Esophagus muscularis mucosa (tissue), 4 donors: ENCODE data around the gene CHRNA3. TPM values are rescaled to one million over a fixed set of nuclear protein-coding genes. Genes with fewer than 3 reads are reported as not detected.
A peak's percentile ranks its signal among the peaks of the same experiment; 100 is the strongest.

Source experiments
- DNase-seq: peaks from one replicate; pipeline ENCODE4 v3.0.0-alpha.2; 2017; ENCODE audit errors: extremely low spot score
- H3K27ac ChIP-seq, 4 donors: fragments of 200-600 bp; sonication (generic); replicated peaks in 1 of 4; 1 replicate in 3 of 4; 2 replicates in 1 of 4; pipeline ENCODE4 v1.5.1; 2016 to 2019; ENCODE audit warnings: mild to moderate bottlenecking in 1 of 4
- H3K27me3 ChIP-seq, 4 donors: fragments of 200-600 bp; sonication (generic); one replicate each; pipeline versions ENCODE4 v1.5.1 to v1.6.0; 2016 to 2019
- H3K36me3 ChIP-seq, 4 donors: fragments of 200-600 bp; sonication (generic); one replicate each; pipeline ENCODE4 v1.5.1; 2016 to 2019
- H3K4me1 ChIP-seq, 4 donors: fragments of 200-600 bp; sonication (generic); one replicate each; pipeline ENCODE4 v1.5.1; 2016 to 2019
- H3K4me3 ChIP-seq, 4 donors: fragments of 200-600 bp; sonication (generic); 1 replicate in 2 of 4; 2 replicates in 2 of 4; pipeline ENCODE4 v1.5.1; 2016 to 2019; ENCODE audit warnings: mild to moderate bottlenecking in 4 of 4, moderate library complexity in 1 of 4
- H3K9me3 ChIP-seq, 4 donors: fragments of 200-600 bp; sonication (generic); 1 replicate in 3 of 4; 2 replicates in 1 of 4; pipeline ENCODE4 v1.5.1; 2016 to 2019
- CTCF ChIP-seq, 3 experiments: fragments of 200-600 bp in 2 of 3; fragments of 450-650 bp in 1 of 3; sonication (generic) in 2 of 3; IDR thresholded peaks; one replicate each; pipeline ENCODE4 v1.5.1; 2017 to 2019; ENCODE audit warnings: antibody characterized with exemption in 3 of 3, mild to moderate bottlenecking in 2 of 3, moderate library complexity in 1 of 3
- EP300 ChIP-seq: sonication (generic); formaldehyde crosslinking; IDR thresholded peaks from one replicate; pipeline ENCODE4 v1.6.1; 2017; ENCODE audit warnings: antibody characterized with exemption
- POLR2A ChIP-seq: fragments of 450-650 bp; IDR thresholded peaks from one replicate; pipeline ENCODE4 v1.6.1; 2017; ENCODE audit warnings: antibody characterized with exemption, moderate library complexity, mild to moderate bottlenecking, low read depth
- POLR2AphosphoS5 ChIP-seq, 2 donors: sonication (generic); formaldehyde crosslinking; IDR thresholded peaks; one replicate each; pipeline ENCODE4 v1.6.1; 2017; ENCODE audit warnings: antibody characterized with exemption in 2 of 2
- WGBS: methylation state at CpG from one replicate; pipeline ENCODE4 v1.1.5; 2018; 5-methylcytosine and 5-hydroxymethylcytosine counted together
- intact Hi-C: fragments of 100-400 bp; cut with DNase I; formaldehyde crosslinking; loops from one replicate; pipeline ENCODE4 v1.15.1; 2023
- total RNA-seq, 4 donors: library from RNA; depleted of rRNA; stranded (reverse); fragments of >200 nt; gene quantifications; one replicate each; pipeline versions ENCODE4 v1.1.0 to v1.2.1, GENCODE V29; 2016

CHRNA3 gene
- total RNA-seq, 4 donors from 2014 or later = 1.9 to 3.5 (median 3.1) TPM

GRCh38 chr15:78642331-78642730 lies 21.5 kb upstream of the CHRNA3 start:
- Histone ChIP-seq H3K36me3 (no peaks in the 10 kb centered on the region), H3K4me3 (no peak overlapping the region), H3K9me3 (no peaks in the 10 kb centered on the region), H3K27ac (no peak overlapping the region), H3K27me3 (peaks cover 0 to 23% (median 7%) of the 10 kb centered on the region in 4 donors), H3K4me1 (peaks cover 9 to 16% (median 14%) of the 10 kb centered on the region in 4 donors)
- no peak for TF ChIP-seq POLR2AphosphoS5 (IDR thresholded peaks at IDR 0.05)
- TF ChIP-seq EP300 = no peak
- TF ChIP-seq CTCF (IDR thresholded peaks at IDR 0.05) = no peak
- no peak for TF ChIP-seq POLR2A
- WGBS = 63% methylated on average over 5 of the region's 5 CpGs
- intact Hi-C loops = no loop called here
- no peak for DNase-seq

- peaks cover 9 to 16% (median 14%) of the 10 kb centered on the region in 4 donors for H3K4me1 ChIP-seq
- H3K9me3 ChIP-seq = no peaks in the 10 kb centered on the region
- WGBS = 82% methylated on average over 11 of the region's 11 CpGs
- H3K27me3 ChIP-seq = peaks cover 0 to 23% (median 7%) of the 10 kb centered on the region in 4 donors
- no peak overlapping the region for H3K27ac ChIP-seq
- no peak for DNase-seq
- H3K4me3 ChIP-seq = no peak overlapping the region
- no peak for TF ChIP-seq CTCF (IDR thresholded peaks at IDR 0.05)
- TF ChIP-seq EP300 = no peak
- TF ChIP-seq POLR2A = no peak
- no peak for TF ChIP-seq POLR2AphosphoS5 (IDR thresholded peaks at IDR 0.05)
- H3K36me3 ChIP-seq = no peaks in the 10 kb centered on the region
- intact Hi-C loops = no loop called here
Observed at GRCh38 chr15:78641749-78642275, 21.0 kb upstream of the CHRNA3 start.

GRCh38 chr15:78641102-78641748 lies 20.4 kb upstream of the CHRNA3 start, which contains the start of gene CHRNB4:
TSS of gene CHRNB4 (minus strand) at chr15:78641210. CDS start at chr15:78641133, 77 bp downstream.
- no peak for TF ChIP-seq EP300
- TF ChIP-seq CTCF (IDR thresholded peaks at IDR 0.05) = no peak
- no peak for TF ChIP-seq POLR2A
- no peak for TF ChIP-seq POLR2AphosphoS5 (IDR thresholded peaks at IDR 0.05)
- no peaks in the 10 kb centered on the region for H3K36me3 ChIP-seq
- intact Hi-C loops = no loop called here
- H3K4me3 ChIP-seq = peak within 1 kb of the TSS; percentile 51 to 61 (median 52)
- peaks cover 9 to 16% (median 14%) of the 10 kb centered on the region in 4 donors for H3K4me1 ChIP-seq
- no peaks in the 10 kb centered on the region for H3K9me3 ChIP-seq
- peaks cover 0 to 23% (median 7%) of the 10 kb centered on the region in 4 donors for H3K27me3 ChIP-seq
- no peak within 1 kb of the TSS for H3K27ac ChIP-seq
- no peak for DNase-seq
- WGBS = 44% methylated on average over 8 of the region's 47 CpGs

- DNase-seq = no peak
- intact Hi-C loops = no loop called here
- H3K27me3 ChIP-seq = peaks cover 0 to 23% (median 7%) of the 10 kb centered on the region in 4 donors
Observed at GRCh38 chr15:78640527-78641101, 19.8 kb upstream of the CHRNA3 start.

More at GRCh38 chr15:78640527-78641101, 19.8 kb upstream of the CHRNA3 start:
- H3K4me3 ChIP-seq = peak overlapping the region; percentile 51 to 61 (median 52)
- peaks cover 9 to 16% (median 14%) of the 10 kb centered on the region in 4 donors for H3K4me1 ChIP-seq
- 28% methylated on average over 4 of the region's 32 CpGs for WGBS
- H3K9me3 ChIP-seq = no peaks in the 10 kb centered on the region
- no peaks in the 10 kb centered on the region for H3K36me3 ChIP-seq
- TF ChIP-seq CTCF (IDR thresholded peaks at IDR 0.05) (no peak), POLR2A (no peak), EP300 (no peak), POLR2AphosphoS5 (IDR thresholded peaks at IDR 0.05) (no peak)
- H3K27ac ChIP-seq = no peak overlapping the region
